Measurements from ENCODE around the gene KCNAB1. TPM values are rescaled to one million over a fixed set of nuclear protein-coding genes. Genes with fewer than 3 reads are reported as not detected.
A peak's percentile ranks its signal among the peaks of the same experiment; 100 is the strongest.
"Not testable (repeated sequence)": the region's sequence is repeated elsewhere in the genome, so short reads cannot be mapped to it uniquely, and the experiment has no call there.

KCNAB1 gene
- polyA plus RNA-seq, 2 donors, result 0.61 to 1.3 TPM

DNA sequence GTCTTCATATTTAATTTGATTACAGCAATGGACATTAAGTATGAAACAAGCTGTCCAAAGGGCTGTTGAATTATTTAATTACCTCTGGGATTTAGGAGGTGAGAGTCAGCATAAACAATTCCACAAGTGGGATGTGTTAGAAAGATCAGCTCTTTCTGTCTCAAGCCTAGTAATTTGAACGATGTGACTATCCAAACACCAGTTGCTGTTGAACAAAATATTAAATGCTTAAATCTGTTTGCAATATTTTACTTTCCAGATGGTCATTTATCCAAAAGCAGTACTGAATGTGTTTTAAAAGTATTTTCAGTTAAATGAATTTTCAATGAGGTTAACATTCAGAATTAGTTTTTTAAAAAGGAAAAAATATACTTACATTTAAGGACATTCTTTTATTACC lies 12.7 kb downstream of the KCNAB1 start:
- Histone ChIP-seq H3K27me3 (ENCODE audit: control insufficient read depth in 1 of 2, insufficient read depth in 2 of 2, low read length in 2 of 2) (no peaks in the 10 kb centered on the region), H3K4me1 (ENCODE audit: control insufficient read depth in 2 of 2, insufficient read depth in 2 of 2, low read length in 1 of 2) (no peaks in the 10 kb centered on the region), H3K36me3 (ENCODE audit: control insufficient read depth in 2 of 2, insufficient read depth in 2 of 2, low read length in 1 of 2) (no peaks in the 10 kb centered on the region), H3K27ac (ENCODE audit: low read depth in 2 of 2, low read length in 1 of 2) (no peak overlapping the region), H3K4me3 (ENCODE audit: low read depth in 1 of 2, low read length in 2 of 2) (no peak overlapping the region), H3K9me3 (ENCODE audit: control insufficient read depth in 2 of 2, insufficient read depth in 1 of 2, low read depth in 1 of 2, low read length in 1 of 2) (no peaks in the 10 kb centered on the region)
- 43 to 59% methylated on average over 1 of the region's 1 CpG for WGBS, 2 donors

DNA sequence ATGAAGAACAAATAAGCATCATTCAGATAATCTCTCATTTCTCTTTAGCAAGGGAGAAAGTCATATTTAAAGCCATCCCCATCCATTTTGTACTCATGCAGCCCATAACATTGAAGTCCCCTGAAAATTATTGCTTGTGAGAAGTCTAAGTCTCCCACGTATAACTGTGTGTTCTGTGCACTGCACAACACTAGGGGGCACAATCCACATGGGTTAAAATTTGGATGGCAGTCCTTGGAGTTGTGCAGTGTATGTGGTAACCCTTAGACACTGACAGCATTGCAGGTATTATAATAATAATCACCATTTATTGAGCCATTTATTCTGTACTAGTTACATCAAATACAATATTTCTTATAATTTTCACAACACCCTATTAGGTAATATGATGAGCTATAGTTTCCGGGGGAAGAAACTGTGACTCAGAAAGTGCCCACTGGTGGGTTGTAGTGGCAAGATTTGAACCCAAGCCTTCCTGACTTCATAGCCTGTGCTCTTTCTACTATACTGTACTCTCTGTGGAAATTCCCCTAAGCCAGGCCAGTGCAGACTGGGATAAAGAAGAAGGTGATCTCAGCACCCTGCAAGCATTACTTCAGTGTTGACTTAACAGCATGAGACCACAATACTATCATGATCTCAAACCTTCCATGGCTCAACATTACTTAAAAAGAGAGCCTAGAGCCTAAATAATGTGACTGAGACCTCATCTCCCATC lies 15.7 kb downstream of the KCNAB1 start:
- 83 to 84% methylated on average over 2 of the region's 2 CpGs for WGBS, 2 donors
- no peak overlapping the region for H3K27ac ChIP-seq (ENCODE audit: low read depth in 2 of 2, low read length in 1 of 2)
- H3K9me3 ChIP-seq (ENCODE audit: control insufficient read depth in 2 of 2, insufficient read depth in 1 of 2, low read depth in 1 of 2, low read length in 1 of 2), result no peaks in the 10 kb centered on the region
- no peaks in the 10 kb centered on the region for H3K36me3 ChIP-seq (ENCODE audit: control insufficient read depth in 2 of 2, insufficient read depth in 2 of 2, low read length in 1 of 2)
- H3K27me3 ChIP-seq (ENCODE audit: control insufficient read depth in 1 of 2, insufficient read depth in 2 of 2, low read length in 2 of 2), result no peaks in the 10 kb centered on the region
- H3K4me1 ChIP-seq (ENCODE audit: control insufficient read depth in 2 of 2, insufficient read depth in 2 of 2, low read length in 1 of 2), result no peaks in the 10 kb centered on the region
- no peak overlapping the region for H3K4me3 ChIP-seq (ENCODE audit: low read depth in 1 of 2, low read length in 2 of 2)

DNA sequence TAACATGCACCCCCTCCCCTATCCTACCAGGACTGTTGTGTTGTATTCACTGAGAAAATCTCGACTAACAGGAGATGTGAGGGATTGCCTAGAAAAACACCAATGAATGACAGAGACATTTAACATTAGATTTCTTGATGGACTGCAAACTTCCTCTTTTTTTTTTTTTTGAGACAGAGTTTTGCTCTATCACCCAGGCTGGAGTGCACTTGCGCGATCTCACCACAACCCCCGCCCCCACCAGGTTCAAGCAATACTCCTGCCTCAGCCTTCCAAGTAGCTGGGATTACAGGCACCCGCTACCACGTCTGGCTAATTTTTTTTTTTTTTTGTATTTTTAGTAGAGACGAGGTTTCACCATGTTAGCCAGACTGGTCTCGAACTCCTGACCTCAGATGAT lies 17.0 kb downstream of the KCNAB1 start:
- H3K36me3 ChIP-seq (ENCODE audit: control insufficient read depth in 2 of 2, insufficient read depth in 2 of 2, low read length in 1 of 2); H3K4me1 ChIP-seq (ENCODE audit: control insufficient read depth in 2 of 2, insufficient read depth in 2 of 2, low read length in 1 of 2); H3K27ac ChIP-seq (ENCODE audit: low read depth in 2 of 2, low read length in 1 of 2); H3K9me3 ChIP-seq (ENCODE audit: control insufficient read depth in 2 of 2, insufficient read depth in 1 of 2, low read depth in 1 of 2, low read length in 1 of 2); H3K4me3 ChIP-seq (ENCODE audit: low read depth in 1 of 2, low read length in 2 of 2); H3K27me3 ChIP-seq (ENCODE audit: control insufficient read depth in 1 of 2, insufficient read depth in 2 of 2, low read length in 2 of 2): not testable (repeated sequence)
- WGBS, 2 donors, result 75 to 76% methylated on average over 6 to 8 of the region's 8 CpGs

DNA sequence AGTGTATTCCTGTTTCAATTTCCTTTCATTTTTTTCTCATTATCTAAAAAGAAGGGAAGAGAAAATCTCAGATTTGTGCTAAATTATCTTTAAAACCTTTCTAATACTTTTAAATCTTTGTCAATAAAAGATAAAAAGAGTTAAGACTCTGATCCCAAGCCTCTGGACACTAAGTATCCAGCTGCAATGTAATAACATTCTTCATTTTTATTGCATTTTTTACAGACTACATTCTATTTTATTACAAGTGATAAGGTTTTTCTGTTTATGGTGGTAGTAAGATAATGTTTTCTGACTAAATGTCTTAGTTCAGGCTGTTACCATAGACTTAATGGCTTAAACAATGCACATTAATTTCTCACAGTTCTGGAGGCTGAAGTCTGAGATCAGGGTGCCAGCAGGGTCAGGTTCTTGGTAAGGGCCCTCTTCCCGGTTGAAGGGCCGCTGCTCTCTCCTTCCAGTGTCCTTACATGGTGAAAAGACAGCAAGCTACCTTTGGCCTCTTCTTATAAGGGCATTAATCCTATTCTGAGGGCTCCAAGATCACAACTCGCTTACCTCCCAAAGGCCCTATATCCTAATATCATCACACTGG lies 19.7 kb downstream of the KCNAB1 start:
- Histone ChIP-seq H3K4me1 (ENCODE audit: control insufficient read depth in 2 of 2, insufficient read depth in 2 of 2, low read length in 1 of 2) (no peaks in the 10 kb centered on the region), H3K27me3 (ENCODE audit: control insufficient read depth in 1 of 2, insufficient read depth in 2 of 2, low read length in 2 of 2) (peaks cover 0 to 3% of the 10 kb centered on the region in 2 donors), H3K4me3 (ENCODE audit: low read depth in 1 of 2, low read length in 2 of 2) (no peak overlapping the region), H3K9me3 (ENCODE audit: control insufficient read depth in 2 of 2, insufficient read depth in 1 of 2, low read depth in 1 of 2, low read length in 1 of 2) (no peaks in the 10 kb centered on the region), H3K27ac (ENCODE audit: low read depth in 2 of 2, low read length in 1 of 2) (no peak overlapping the region), H3K36me3 (ENCODE audit: control insufficient read depth in 2 of 2, insufficient read depth in 2 of 2, low read length in 1 of 2) (no peaks in the 10 kb centered on the region)
- 76 to 83% methylated on average over 3 of the region's 3 CpGs for WGBS, 2 donors

DNA sequence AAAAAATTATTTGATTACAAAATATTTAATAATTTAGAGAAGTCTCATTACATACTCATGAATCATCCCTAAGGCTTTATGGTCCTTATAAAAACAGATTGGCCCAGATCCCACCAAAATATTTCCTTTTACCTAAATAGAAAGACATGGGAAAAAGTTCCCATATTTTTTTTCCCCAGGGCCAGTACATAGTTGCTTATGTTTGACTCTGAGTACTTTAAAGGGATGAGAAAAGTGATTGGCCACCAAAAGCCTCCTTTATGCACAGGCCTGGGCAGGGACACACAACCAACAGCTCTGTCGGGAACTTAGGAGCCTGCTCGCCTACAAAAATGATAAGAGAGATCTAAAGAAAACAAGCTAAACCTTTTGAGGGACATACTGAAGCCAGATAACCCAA lies 22.3 kb downstream of the KCNAB1 start:
- Histone ChIP-seq H3K27me3 (ENCODE audit: control insufficient read depth in 1 of 2, insufficient read depth in 2 of 2, low read length in 2 of 2) (peaks cover 0 to 3% of the 10 kb centered on the region in 2 donors), H3K27ac (ENCODE audit: low read depth in 2 of 2, low read length in 1 of 2) (no peak overlapping the region), H3K4me3 (ENCODE audit: low read depth in 1 of 2, low read length in 2 of 2) (no peak overlapping the region), H3K9me3 (ENCODE audit: control insufficient read depth in 2 of 2, insufficient read depth in 1 of 2, low read depth in 1 of 2, low read length in 1 of 2) (no peaks in the 10 kb centered on the region), H3K36me3 (ENCODE audit: control insufficient read depth in 2 of 2, insufficient read depth in 2 of 2, low read length in 1 of 2) (no peaks in the 10 kb centered on the region), H3K4me1 (ENCODE audit: control insufficient read depth in 2 of 2, insufficient read depth in 2 of 2, low read length in 1 of 2) (no peaks in the 10 kb centered on the region)
- 64 to 78% methylated on average over 2 of the region's 2 CpGs for WGBS, 2 donors

DNA sequence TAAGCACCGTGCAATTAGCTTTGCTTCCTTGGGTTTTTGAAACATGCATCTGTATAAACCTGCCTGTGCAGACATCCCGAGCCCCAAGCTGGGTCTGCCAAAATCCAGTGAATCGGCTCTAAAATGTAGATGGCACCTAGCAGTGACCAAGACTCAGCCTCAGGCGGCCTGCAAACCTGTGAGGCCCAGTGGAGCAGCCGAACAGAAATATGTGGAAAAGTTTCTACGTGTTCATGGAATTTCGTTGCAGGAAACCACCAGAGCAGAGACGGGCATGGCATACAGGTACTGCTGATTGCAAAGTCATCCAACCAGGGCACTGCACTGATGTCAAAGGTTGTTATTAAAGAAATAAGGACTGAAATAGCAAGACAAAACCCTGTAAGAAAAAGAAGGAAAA lies 22.8 kb downstream of the KCNAB1 start:
- no peaks in the 10 kb centered on the region for H3K4me1 ChIP-seq (ENCODE audit: control insufficient read depth in 2 of 2, insufficient read depth in 2 of 2, low read length in 1 of 2)
- WGBS, 2 donors, result 85 to 87% methylated on average over 8 of the region's 8 CpGs
- no peak overlapping the region for H3K4me3 ChIP-seq (ENCODE audit: low read depth in 1 of 2, low read length in 2 of 2)
- H3K27ac ChIP-seq (ENCODE audit: low read depth in 2 of 2, low read length in 1 of 2), result no peak overlapping the region
- H3K36me3 ChIP-seq (ENCODE audit: control insufficient read depth in 2 of 2, insufficient read depth in 2 of 2, low read length in 1 of 2), result no peaks in the 10 kb centered on the region
- peaks cover 0 to 3% of the 10 kb centered on the region in 2 donors for H3K27me3 ChIP-seq (ENCODE audit: control insufficient read depth in 1 of 2, insufficient read depth in 2 of 2, low read length in 2 of 2)
- H3K9me3 ChIP-seq (ENCODE audit: control insufficient read depth in 2 of 2, insufficient read depth in 1 of 2, low read depth in 1 of 2, low read length in 1 of 2), result no peaks in the 10 kb centered on the region

DNA sequence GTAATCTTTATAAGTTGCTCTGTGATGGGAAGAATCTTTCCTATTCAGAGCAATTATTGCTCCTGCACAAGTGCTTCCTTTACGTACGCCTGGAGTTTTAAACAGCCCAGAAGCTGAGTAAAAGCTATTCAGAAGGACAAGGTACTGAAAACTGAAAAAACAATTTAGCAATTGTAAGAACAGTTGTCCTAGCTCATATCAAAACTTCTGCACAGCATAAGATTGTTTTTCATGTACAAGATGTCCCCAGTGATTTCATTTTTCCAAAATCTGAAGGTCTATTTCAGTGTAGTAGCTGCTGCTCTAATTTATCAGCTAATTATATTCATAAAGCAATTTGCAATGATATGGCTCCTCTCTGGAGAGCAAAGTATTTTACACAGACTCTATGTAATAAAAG lies 23.7 kb downstream of the KCNAB1 start:
- 83 to 89% methylated on average over 2 of the region's 2 CpGs for WGBS, 2 donors
- H3K36me3 ChIP-seq (ENCODE audit: control insufficient read depth in 2 of 2, insufficient read depth in 2 of 2, low read length in 1 of 2), result no peaks in the 10 kb centered on the region
- no peak overlapping the region for H3K4me3 ChIP-seq (ENCODE audit: low read depth in 1 of 2, low read length in 2 of 2)
- H3K4me1 ChIP-seq (ENCODE audit: control insufficient read depth in 2 of 2, insufficient read depth in 2 of 2, low read length in 1 of 2), result no peaks in the 10 kb centered on the region
- no peaks in the 10 kb centered on the region for H3K9me3 ChIP-seq (ENCODE audit: control insufficient read depth in 2 of 2, insufficient read depth in 1 of 2, low read depth in 1 of 2, low read length in 1 of 2)
- H3K27me3 ChIP-seq (ENCODE audit: control insufficient read depth in 1 of 2, insufficient read depth in 2 of 2, low read length in 2 of 2), result peaks cover 0 to 3% of the 10 kb centered on the region in 2 donors
- H3K27ac ChIP-seq (ENCODE audit: low read depth in 2 of 2, low read length in 1 of 2), result no peak overlapping the region

DNA sequence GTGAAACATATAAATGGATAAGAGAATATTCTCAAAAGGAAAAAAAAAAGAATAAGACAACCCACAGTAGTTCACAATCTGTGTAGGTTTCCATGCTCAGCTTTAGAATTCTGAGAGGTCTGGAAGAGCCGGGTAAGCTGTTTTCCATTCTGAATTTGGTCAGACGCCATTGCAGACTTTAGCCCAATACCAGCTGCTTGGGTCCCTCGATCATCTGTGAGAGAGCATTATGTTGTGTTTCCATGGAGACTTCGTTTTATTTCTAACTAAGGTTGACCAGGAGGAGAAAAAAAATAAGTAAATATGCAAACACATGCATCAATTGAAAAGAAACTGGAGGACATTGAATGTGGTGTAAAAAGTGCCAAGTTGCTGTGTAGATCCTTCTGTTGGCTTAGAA lies 25.5 kb downstream of the KCNAB1 start:
- WGBS, 2 donors, result 57 to 58% methylated on average over 4 of the region's 4 CpGs
- H3K9me3 ChIP-seq (ENCODE audit: control insufficient read depth in 2 of 2, insufficient read depth in 1 of 2, low read depth in 1 of 2, low read length in 1 of 2), result no peaks in the 10 kb centered on the region
- no peak overlapping the region for H3K27ac ChIP-seq (ENCODE audit: low read depth in 2 of 2, low read length in 1 of 2)
- no peak overlapping the region for H3K4me3 ChIP-seq (ENCODE audit: low read depth in 1 of 2, low read length in 2 of 2)
- H3K4me1 ChIP-seq (ENCODE audit: control insufficient read depth in 2 of 2, insufficient read depth in 2 of 2, low read length in 1 of 2), result no peaks in the 10 kb centered on the region
- no peaks in the 10 kb centered on the region for H3K36me3 ChIP-seq (ENCODE audit: control insufficient read depth in 2 of 2, insufficient read depth in 2 of 2, low read length in 1 of 2)
- peaks cover 0 to 3% of the 10 kb centered on the region in 2 donors for H3K27me3 ChIP-seq (ENCODE audit: control insufficient read depth in 1 of 2, insufficient read depth in 2 of 2, low read length in 2 of 2)

DNA sequence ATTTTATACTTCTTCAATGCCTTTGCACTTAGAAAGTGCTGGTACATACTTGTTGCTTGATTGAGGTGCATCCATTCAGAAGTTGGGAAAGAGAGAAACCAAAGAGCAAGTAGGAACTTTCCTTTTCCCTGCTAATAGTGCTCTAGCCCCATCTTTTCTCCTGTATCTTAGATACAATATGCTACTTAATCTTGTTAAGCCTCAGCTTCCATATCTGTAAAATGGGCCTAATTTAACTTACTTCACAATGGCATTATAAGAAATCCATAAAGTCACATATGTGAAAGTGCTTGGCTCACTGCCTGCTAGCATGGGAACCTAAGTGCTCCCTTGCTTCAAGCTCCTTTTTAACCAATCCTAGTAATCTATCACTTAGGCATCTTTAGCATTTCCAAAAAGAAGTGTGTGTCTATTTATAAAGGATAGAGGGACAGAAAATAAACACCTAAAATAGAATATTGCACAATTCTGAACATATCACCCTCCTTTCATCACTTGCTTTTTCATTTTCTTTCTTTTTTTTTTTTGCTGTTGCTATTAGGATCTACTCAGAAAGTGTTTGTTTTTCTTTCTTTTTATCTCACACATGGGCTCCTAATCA lies 28.1 kb downstream of the KCNAB1 start:
- peaks cover 0 to 5% of the 10 kb centered on the region in 2 donors for H3K27me3 ChIP-seq (ENCODE audit: control insufficient read depth in 1 of 2, insufficient read depth in 2 of 2, low read length in 2 of 2)
- no peak overlapping the region for H3K4me3 ChIP-seq (ENCODE audit: low read depth in 1 of 2, low read length in 2 of 2)
- no peaks in the 10 kb centered on the region for H3K4me1 ChIP-seq (ENCODE audit: control insufficient read depth in 2 of 2, insufficient read depth in 2 of 2, low read length in 1 of 2)
- no peaks in the 10 kb centered on the region for H3K36me3 ChIP-seq (ENCODE audit: control insufficient read depth in 2 of 2, insufficient read depth in 2 of 2, low read length in 1 of 2)
- H3K27ac ChIP-seq (ENCODE audit: low read depth in 2 of 2, low read length in 1 of 2), result no peak overlapping the region
- H3K9me3 ChIP-seq (ENCODE audit: control insufficient read depth in 2 of 2, insufficient read depth in 1 of 2, low read depth in 1 of 2, low read length in 1 of 2), result no peaks in the 10 kb centered on the region

DNA sequence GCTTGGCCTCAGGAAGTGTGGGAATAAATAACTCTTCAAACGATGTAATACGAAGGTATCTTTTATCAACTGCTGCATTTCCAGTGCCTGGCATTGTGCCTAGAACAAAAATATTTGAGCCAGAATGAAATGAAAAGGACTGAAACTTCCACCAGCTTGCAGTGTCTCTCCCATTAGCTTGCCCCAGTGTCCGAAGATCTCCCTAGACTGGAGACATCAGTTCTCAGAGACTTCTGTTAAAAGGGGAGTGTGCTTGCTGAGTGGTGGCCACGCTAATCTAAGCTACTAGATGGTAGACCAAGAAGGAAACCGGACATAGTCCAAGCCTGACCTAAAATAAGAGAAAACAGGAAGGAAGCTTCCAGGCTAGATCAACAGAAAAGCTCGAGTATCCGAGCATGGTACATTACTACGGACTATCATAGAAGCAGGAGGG lies 28.6 kb downstream of the KCNAB1 start:
- WGBS, 2 donors, result 31 to 46% methylated on average over 8 of the region's 8 CpGs
- peak overlapping the region in 1 of 2 donors; percentile 51 for H3K27ac ChIP-seq (ENCODE audit: low read depth in 2 of 2, low read length in 1 of 2)
- H3K27me3 ChIP-seq (ENCODE audit: control insufficient read depth in 1 of 2, insufficient read depth in 2 of 2, low read length in 2 of 2), result peaks cover 0 to 5% of the 10 kb centered on the region in 2 donors
- H3K4me1 ChIP-seq (ENCODE audit: control insufficient read depth in 2 of 2, insufficient read depth in 2 of 2, low read length in 1 of 2), result no peaks in the 10 kb centered on the region
- H3K4me3 ChIP-seq (ENCODE audit: low read depth in 1 of 2, low read length in 2 of 2), result no peak overlapping the region
- no peaks in the 10 kb centered on the region for H3K9me3 ChIP-seq (ENCODE audit: control insufficient read depth in 2 of 2, insufficient read depth in 1 of 2, low read depth in 1 of 2, low read length in 1 of 2)
- no peaks in the 10 kb centered on the region for H3K36me3 ChIP-seq (ENCODE audit: control insufficient read depth in 2 of 2, insufficient read depth in 2 of 2, low read length in 1 of 2)

Measured in esophagus (tissue), 2 donors.